ENCODE data around the gene NEU2.

The NEU2 gene

GRCh38 chr2:233032551-233033320, at the start of gene NEU2:
NEU2 (plus strand) TSS chr2:233032672; CDS start chr2:233032672, 0 bp downstream.
- no peak for DNase-seq (ENCODE audit: low read depth in 2 of 2)

GRCh38 chr2:232982926-232983668, 49.4 kb upstream of the NEU2 start:
- DNase-seq (ENCODE audit: low read depth in 2 of 2): no peak

- no peak for DNase-seq (ENCODE audit: low read depth in 2 of 2)
Measured at GRCh38 chr2:232983669-232984140, 48.8 kb upstream of the NEU2 start.

GRCh38 chr2:232984451-232985207, 47.8 kb upstream of the NEU2 start:
- DNase-seq (ENCODE audit: low read depth in 2 of 2): no peak

- no peak for DNase-seq (ENCODE audit: low read depth in 2 of 2)
Measured at GRCh38 chr2:232986155-232986554, 46.3 kb upstream of the NEU2 start.

- no peak for DNase-seq (ENCODE audit: low read depth in 2 of 2)
Measured at GRCh38 chr2:232993231-232993821, 39.1 kb upstream of the NEU2 start.

- DNase-seq (ENCODE audit: low read depth in 2 of 2): no peak
Measured at GRCh38 chr2:232994446-232994845, 38.0 kb upstream of the NEU2 start.

GRCh38 chr2:232997749-232998665, 34.5 kb upstream of the NEU2 start:
- DNase-seq (ENCODE audit: low read depth in 2 of 2): no peak

GRCh38 chr2:232998666-232998985, 33.8 kb upstream of the NEU2 start:
- DNase-seq (ENCODE audit: low read depth in 2 of 2): no peak

- DNase-seq (ENCODE audit: low read depth in 2 of 2): no peak
Measured at GRCh38 chr2:232999354-232999753, 33.1 kb upstream of the NEU2 start.

GRCh38 chr2:233000886-233001750, 31.4 kb upstream of the NEU2 start:
- DNase-seq (ENCODE audit: low read depth in 2 of 2): no peak

GRCh38 chr2:233002829-233003657, 29.4 kb upstream of the NEU2 start:
- DNase-seq (ENCODE audit: low read depth in 2 of 2): no peak

- DNase-seq (ENCODE audit: low read depth in 2 of 2): no peak
Measured at GRCh38 chr2:233003658-233004555, 28.6 kb upstream of the NEU2 start.

GRCh38 chr2:233005096-233005495, 27.4 kb upstream of the NEU2 start:
- DNase-seq (ENCODE audit: low read depth in 2 of 2): no peak

GRCh38 chr2:233006648-233007047, 25.8 kb upstream of the NEU2 start:
- DNase-seq (ENCODE audit: low read depth in 2 of 2): no peak

- DNase-seq (ENCODE audit: low read depth in 2 of 2): no peak
Measured at GRCh38 chr2:233007270-233007669, 25.2 kb upstream of the NEU2 start.

- DNase-seq (ENCODE audit: low read depth in 2 of 2): no peak
Measured at GRCh38 chr2:233007739-233008138, 24.7 kb upstream of the NEU2 start.

GRCh38 chr2:233009661-233010060, 22.8 kb upstream of the NEU2 start:
- DNase-seq (ENCODE audit: low read depth in 2 of 2): no peak

Data from fibroblast of skin of left biceps (primary cell).